Activated CD4-positive, CD25-positive, alpha-beta regulatory T cell treated with anti-CD3 and anti-CD28 coated beads, Interleukin-2, amount 50 U/mL, for 72 hours (primary cell): ENCODE data around the gene DPH7.
"Not testable (repeated sequence)": the region's sequence is repeated elsewhere in the genome, so short reads cannot be mapped to it uniquely, and the experiment has no call there.

ENCODE experiments used
- DNase-seq: peaks from one replicate; pipeline ENCODE4 v3.0.0; 2021

Gene DPH7

GRCh38 chr9:137578518-137579258 lies at the start of gene DPH7:
Gene DPH7 (minus strand): TSS chr9:137578925. CDS start chr9:137578777, 148 bp downstream.
- DNase-seq, result peak; percentile 98

- not testable (repeated sequence) for DNase-seq
Measured at GRCh38 chr9:137627406-137627805, 48.7 kb upstream of the DPH7 start.

GRCh38 chr9:137626464-137626863 lies 47.7 kb upstream of the DPH7 start:
- no peak for DNase-seq

GRCh38 chr9:137622211-137622610 lies 43.5 kb upstream of the DPH7 start:
- not testable (repeated sequence) for DNase-seq

- DNase-seq, result no peak
Measured at GRCh38 chr9:137621131-137621757, 42.5 kb upstream of the DPH7 start.

GRCh38 chr9:137620581-137620980 lies 41.9 kb upstream of the DPH7 start:
- no peak for DNase-seq

- no peak for DNase-seq
Measured at GRCh38 chr9:137620048-137620405, 41.3 kb upstream of the DPH7 start.

GRCh38 chr9:137619240-137620047 lies 40.7 kb upstream of the DPH7 start:
- peak; percentile 53 for DNase-seq

GRCh38 chr9:137618105-137619067 lies 39.7 kb upstream of the DPH7 start, which contains the start of gene EHMT1:
Gene EHMT1 (plus strand): TSS chr9:137619005. CDS start chr9:137619029, 24 bp downstream.
- DNase-seq, result peak; percentile 96

- no peak for DNase-seq
Measured at GRCh38 chr9:137615387-137615871, 36.7 kb upstream of the DPH7 start.

- DNase-seq, result no peak
Measured at GRCh38 chr9:137614631-137615386, 36.1 kb upstream of the DPH7 start.

- no peak for DNase-seq
Measured at GRCh38 chr9:137613738-137614523, 35.2 kb upstream of the DPH7 start.

GRCh38 chr9:137613259-137613658 lies 34.5 kb upstream of the DPH7 start:
- no peak for DNase-seq

- DNase-seq, result no peak
Measured at GRCh38 chr9:137612741-137613142, 34.0 kb upstream of the DPH7 start.

GRCh38 chr9:137611623-137612609 lies 33.2 kb upstream of the DPH7 start:
- peak; percentile 41 for DNase-seq

- no peak for DNase-seq
Measured at GRCh38 chr9:137610944-137611343, 32.2 kb upstream of the DPH7 start.

GRCh38 chr9:137607141-137607857 lies 28.6 kb upstream of the DPH7 start:
- no peak for DNase-seq

- no peak for DNase-seq
Measured at GRCh38 chr9:137606734-137607138, 28.0 kb upstream of the DPH7 start.
